WTC11 (cell line): ENCODE results near the gene GRIN2A. TPM values are rescaled to one million over a fixed set of nuclear protein-coding genes. Genes with fewer than 3 reads are reported as not detected.

Experiments used
- ATAC-seq: fragments of 200-7000 bp; cut with Tn5 transposase; 2 replicates; pipeline ENCODE4 v1.10.0; 2021; ENCODE audit warnings: mild to moderate bottlenecking, moderate library complexity
- CTCF ChIA-PET: fragments of 300-600 bp; sonication (Branson Sonifier 250); formaldehyde crosslinking; loops from one replicate; lab custom pipeline; 2021; ENCODE audit warnings: antibody characterized with exemption; lab: Charles Lee
- POLR2A ChIA-PET: fragments of 350-600 bp; sonication (Branson Sonifier 250); formaldehyde crosslinking; loops from one replicate; lab custom pipeline; 2021; ENCODE audit warnings: antibody characterized with exemption; lab: Charles Lee
- DNase-seq: peaks from one replicate; pipeline ENCODE4 v3.0.0; 2021; ENCODE audit warnings: low spot score
- H3K27ac Mint-ChIP-seq: 2 replicates; pipeline ENCODE4 v1.8.0; 2021; ENCODE audit warnings: mixed read lengths
- H3K27me3 Mint-ChIP-seq: 2 replicates; pipeline ENCODE4 v1.8.0; 2021; ENCODE audit warnings: low read depth, mild to moderate bottlenecking, moderate library complexity, mixed read lengths
- H3K36me3 Mint-ChIP-seq: 2 replicates; pipeline ENCODE4 v1.8.0; 2021; ENCODE audit warnings: mixed read lengths
- H3K4me1 Mint-ChIP-seq: 2 replicates; pipeline ENCODE4 v1.8.0; 2022; ENCODE audit warnings: mixed read lengths
- H3K4me3 Mint-ChIP-seq: 2 replicates; pipeline ENCODE4 v1.8.0; 2021; ENCODE audit warnings: mild to moderate bottlenecking, moderate library complexity, mixed read lengths
- H3K9me3 Mint-ChIP-seq: 2 replicates; pipeline ENCODE4 v1.8.0; 2021; ENCODE audit warnings: mixed read lengths
- ATF1 ChIP-seq: sonication (generic); formaldehyde crosslinking; IDR thresholded peaks from 2 replicates; pipeline ENCODE4 v1.8.1; 2023; ENCODE audit warnings: mild to moderate bottlenecking, moderate library complexity, missing genetic modification reagents
- FOXP1 ChIP-seq: sonication (generic); formaldehyde crosslinking; IDR thresholded peaks from 2 replicates; pipeline ENCODE4 v1.8.0; 2022; ENCODE audit warnings: missing genetic modification reagents, mild to moderate bottlenecking, moderate library complexity, borderline replicate concordance
- HMGA2 ChIP-seq: fragments of 250-450 bp; sonication (Bioruptor Pico); IDR thresholded peaks from 2 replicates; pipeline ENCODE4 v1.4.0; 2021; ENCODE audit warnings: mild to moderate bottlenecking, moderate library complexity
- JAZF1 ChIP-seq: fragments of 250-450 bp; sonication (Bioruptor Pico); IDR thresholded peaks from 2 replicates; pipeline ENCODE4 v1.9.0; 2021; ENCODE audit warnings: moderate library complexity, mild to moderate bottlenecking, inconsistent platforms
- JUN ChIP-seq: sonication (generic); formaldehyde crosslinking; IDR thresholded peaks from 2 replicates; pipeline ENCODE4 v1.8.0; 2023; ENCODE audit warnings: mild to moderate bottlenecking, missing genetic modification reagents
- NR1H2 ChIP-seq: sonication (generic); formaldehyde crosslinking; IDR thresholded peaks from 2 replicates; pipeline ENCODE4 v1.9.0; 2021; ENCODE audit warnings: mild to moderate bottlenecking, moderate library complexity, missing genetic modification reagents
- OVOL2 ChIP-seq: fragments of 250-450 bp; sonication (Bioruptor Pico); IDR thresholded peaks from 2 replicates; pipeline ENCODE4 v1.9.0; 2021; ENCODE audit warnings: mild to moderate bottlenecking, borderline replicate concordance
- PRRX2 ChIP-seq: fragments of 250-450 bp; sonication (Bioruptor Pico); IDR thresholded peaks from 2 replicates; pipeline ENCODE4 v1.8.0; 2021; ENCODE audit warnings: mild to moderate bottlenecking
- ZBTB21 ChIP-seq: sonication (generic); formaldehyde crosslinking; IDR thresholded peaks from 2 replicates; pipeline ENCODE4 v1.8.1; 2023; ENCODE audit warnings: mild to moderate bottlenecking, missing genetic modification reagents, borderline replicate concordance
- ZNF121 ChIP-seq: sonication (generic); formaldehyde crosslinking; IDR thresholded peaks from 2 replicates; pipeline ENCODE4 v1.8.0; 2023; ENCODE audit warnings: missing genetic modification reagents
- ZNF317 ChIP-seq: sonication (generic); formaldehyde crosslinking; IDR thresholded peaks from 2 replicates; pipeline ENCODE4 v1.8.1; 2023; ENCODE audit warnings: low read depth, mild to moderate bottlenecking, moderate library complexity, missing genetic modification reagents, borderline replicate concordance
- ZNF396 ChIP-seq: fragments of 250-450 bp; sonication (Bioruptor Pico); IDR thresholded peaks from 2 replicates; pipeline ENCODE4 v1.8.0; 2021; ENCODE audit warnings: mild to moderate bottlenecking, moderate library complexity, borderline replicate concordance
- ZNF423 ChIP-seq: fragments of 250-450 bp; sonication (Bioruptor Pico); IDR thresholded peaks from 2 replicates; pipeline ENCODE4 v2.1.2; 2022; ENCODE audit warnings: mild to moderate bottlenecking, moderate library complexity
- total RNA-seq: library from RNA; stranded (reverse); gene quantifications from 3 replicates; pipeline ENCODE4 v1.2.3, GENCODE V29; 2021
- TF ChIP-seq, protein P1 (sequence below): sonication (generic); formaldehyde crosslinking; IDR thresholded peaks from 2 replicates; pipeline ENCODE4 v1.8.1; 2022; ENCODE audit warnings: mild to moderate bottlenecking, moderate library complexity, missing genetic modification reagents
- TF ChIP-seq, protein P2 (sequence below): fragments of 200-600 bp; IDR thresholded peaks from 2 replicates; pipeline ENCODE4 v1.8.0; 2022; ENCODE audit warnings: antibody characterized with exemption
- TF ChIP-seq, protein P3 (sequence below): sonication (generic); formaldehyde crosslinking; IDR thresholded peaks from 2 replicates; pipeline ENCODE4 v1.8.0; 2022; ENCODE audit warnings: mild to moderate bottlenecking, missing genetic modification reagents
- TF ChIP-seq, protein P4 (sequence below): sonication (generic); formaldehyde crosslinking; IDR thresholded peaks from 2 replicates; pipeline ENCODE4 v1.8.1; 2023; ENCODE audit warnings: mild to moderate bottlenecking, missing genetic modification reagents, moderate library complexity
- TF ChIP-seq, protein P5 (sequence below): sonication (generic); formaldehyde crosslinking; IDR thresholded peaks from 2 replicates; pipeline ENCODE4 v1.8.0; 2022; ENCODE audit warnings: missing genetic modification reagents
- TF ChIP-seq, protein P6 (sequence below): sonication (generic); formaldehyde crosslinking; IDR thresholded peaks from 2 replicates; pipeline ENCODE4 v1.8.0; 2022; ENCODE audit warnings: mild to moderate bottlenecking, missing genetic modification reagents

Gene GRIN2A
- total RNA-seq, 1 experiment from 2014 or later, result 3.5 TPM

DNA sequence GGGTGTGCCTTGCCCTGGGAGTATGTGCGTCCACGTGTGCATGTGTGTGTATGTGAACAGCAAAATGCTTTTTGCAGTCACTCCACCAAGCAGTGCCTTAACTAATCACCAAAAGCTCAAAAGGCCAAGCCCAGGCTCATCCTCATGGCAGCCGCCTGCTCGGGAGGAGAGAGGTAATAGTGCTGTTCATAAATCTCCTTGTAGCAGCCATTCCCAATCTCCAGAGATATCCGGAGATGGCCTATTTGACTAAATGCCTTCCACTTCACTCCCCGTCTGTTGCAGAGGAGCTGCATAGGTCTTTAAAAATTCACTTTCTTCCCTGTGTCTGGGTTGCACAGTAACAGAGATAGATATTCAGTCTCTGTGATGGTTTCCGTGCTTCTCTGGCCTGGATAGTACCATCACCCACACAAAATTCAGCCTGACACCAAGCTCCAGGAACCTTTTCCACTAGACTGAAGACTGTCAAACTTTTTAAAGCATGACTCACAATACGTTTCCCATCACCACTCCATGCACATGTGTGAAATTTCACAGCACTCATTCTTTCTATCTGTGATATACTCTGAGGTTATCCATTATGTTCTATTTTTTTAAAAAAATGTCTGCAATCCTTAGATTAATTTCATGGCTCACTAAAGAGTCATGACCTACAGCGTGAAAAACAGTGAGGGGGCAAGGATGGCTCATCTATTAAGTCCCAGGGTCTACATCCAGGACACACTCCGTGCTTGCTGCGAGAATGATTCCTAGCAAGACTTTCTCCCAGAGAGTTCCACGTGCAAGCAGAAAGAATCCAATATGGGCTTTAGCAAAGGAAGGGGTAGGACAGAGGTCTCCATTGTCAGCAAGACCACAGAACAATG is 357.8 kb downstream of the GRIN2A start (continued):
- TF ChIP-seq, protein P1, sequence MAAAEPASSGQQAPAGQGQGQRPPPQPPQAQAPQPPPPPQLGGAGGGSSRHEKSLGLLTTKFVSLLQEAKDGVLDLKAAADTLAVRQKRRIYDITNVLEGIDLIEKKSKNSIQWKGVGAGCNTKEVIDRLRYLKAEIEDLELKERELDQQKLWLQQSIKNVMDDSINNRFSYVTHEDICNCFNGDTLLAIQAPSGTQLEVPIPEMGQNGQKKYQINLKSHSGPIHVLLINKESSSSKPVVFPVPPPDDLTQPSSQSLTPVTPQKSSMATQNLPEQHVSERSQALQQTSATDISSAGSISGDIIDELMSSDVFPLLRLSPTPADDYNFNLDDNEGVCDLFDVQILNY, result no peak
- TF ChIP-seq PRRX2 (CRISPR knock-in tag) (no peak), ZNF121 (CRISPR knock-in tag) (no peak), ZNF423 (CRISPR knock-in tag) (no peak), HMGA2 (no peak)

DNA sequence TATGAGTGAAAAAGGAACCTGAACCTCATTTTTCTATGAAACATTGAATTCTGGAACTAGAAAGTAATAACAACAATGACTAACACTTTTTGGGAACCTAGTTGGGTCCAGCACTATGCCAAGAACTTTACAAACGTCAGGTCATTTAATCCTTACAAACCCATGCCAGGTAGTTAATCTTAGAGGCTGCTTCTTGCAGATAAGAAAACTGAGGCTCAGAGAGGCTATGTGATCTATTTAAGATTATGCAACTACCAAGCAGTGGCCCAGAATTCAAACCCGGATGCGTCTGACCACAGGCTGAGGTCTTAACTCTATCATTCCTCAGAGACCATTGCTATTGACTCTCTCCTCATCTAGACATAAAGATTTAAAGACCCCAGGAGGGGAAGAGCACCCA is 358.7 kb downstream of the GRIN2A start:
- Mint-ChIP-seq H3K4me1 (peaks cover 87% of the 10 kb centered on the region), H3K4me3 (no peak overlapping the region), H3K27me3 (peaks cover 18% of the 10 kb centered on the region), H3K9me3 (no peaks in the 10 kb centered on the region), H3K27ac (no peak overlapping the region), H3K36me3 (no peaks in the 10 kb centered on the region)
- no peak for DNase-seq
- ATAC-seq, result no peak
- ChIA-PET POLR2A (no interaction called here), CTCF (interaction anchor here (0.6 to 1.1 kb wide), 2 partner anchors 134 to 357 kb away, joined by 4 to 5 read pairs; no protein-coding TSS in a partner anchor)
- no peak for TF ChIP-seq ZBTB21
- TF ChIP-seq ZNF396 (CRISPR knock-in tag), result no peak
- TF ChIP-seq, protein P2, sequence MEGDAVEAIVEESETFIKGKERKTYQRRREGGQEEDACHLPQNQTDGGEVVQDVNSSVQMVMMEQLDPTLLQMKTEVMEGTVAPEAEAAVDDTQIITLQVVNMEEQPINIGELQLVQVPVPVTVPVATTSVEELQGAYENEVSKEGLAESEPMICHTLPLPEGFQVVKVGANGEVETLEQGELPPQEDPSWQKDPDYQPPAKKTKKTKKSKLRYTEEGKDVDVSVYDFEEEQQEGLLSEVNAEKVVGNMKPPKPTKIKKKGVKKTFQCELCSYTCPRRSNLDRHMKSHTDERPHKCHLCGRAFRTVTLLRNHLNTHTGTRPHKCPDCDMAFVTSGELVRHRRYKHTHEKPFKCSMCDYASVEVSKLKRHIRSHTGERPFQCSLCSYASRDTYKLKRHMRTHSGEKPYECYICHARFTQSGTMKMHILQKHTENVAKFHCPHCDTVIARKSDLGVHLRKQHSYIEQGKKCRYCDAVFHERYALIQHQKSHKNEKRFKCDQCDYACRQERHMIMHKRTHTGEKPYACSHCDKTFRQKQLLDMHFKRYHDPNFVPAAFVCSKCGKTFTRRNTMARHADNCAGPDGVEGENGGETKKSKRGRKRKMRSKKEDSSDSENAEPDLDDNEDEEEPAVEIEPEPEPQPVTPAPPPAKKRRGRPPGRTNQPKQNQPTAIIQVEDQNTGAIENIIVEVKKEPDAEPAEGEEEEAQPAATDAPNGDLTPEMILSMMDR, result no peak
- TF ChIP-seq, protein P3, sequence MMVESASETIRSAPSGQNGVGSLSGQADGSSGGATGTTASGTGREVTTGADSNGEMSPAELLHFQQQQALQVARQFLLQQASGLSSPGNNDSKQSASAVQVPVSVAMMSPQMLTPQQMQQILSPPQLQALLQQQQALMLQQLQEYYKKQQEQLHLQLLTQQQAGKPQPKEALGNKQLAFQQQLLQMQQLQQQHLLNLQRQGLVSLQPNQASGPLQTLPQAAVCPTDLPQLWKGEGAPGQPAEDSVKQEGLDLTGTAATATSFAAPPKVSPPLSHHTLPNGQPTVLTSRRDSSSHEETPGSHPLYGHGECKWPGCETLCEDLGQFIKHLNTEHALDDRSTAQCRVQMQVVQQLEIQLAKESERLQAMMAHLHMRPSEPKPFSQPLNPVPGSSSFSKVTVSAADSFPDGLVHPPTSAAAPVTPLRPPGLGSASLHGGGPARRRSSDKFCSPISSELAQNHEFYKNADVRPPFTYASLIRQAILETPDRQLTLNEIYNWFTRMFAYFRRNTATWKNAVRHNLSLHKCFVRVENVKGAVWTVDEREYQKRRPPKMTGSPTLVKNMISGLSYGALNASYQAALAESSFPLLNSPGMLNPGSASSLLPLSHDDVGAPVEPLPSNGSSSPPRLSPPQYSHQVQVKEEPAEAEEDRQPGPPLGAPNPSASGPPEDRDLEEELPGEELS (CRISPR knock-in tag), result no peak
- no peak for TF ChIP-seq ZNF317 (CRISPR knock-in tag)
- TF ChIP-seq, protein P4, sequence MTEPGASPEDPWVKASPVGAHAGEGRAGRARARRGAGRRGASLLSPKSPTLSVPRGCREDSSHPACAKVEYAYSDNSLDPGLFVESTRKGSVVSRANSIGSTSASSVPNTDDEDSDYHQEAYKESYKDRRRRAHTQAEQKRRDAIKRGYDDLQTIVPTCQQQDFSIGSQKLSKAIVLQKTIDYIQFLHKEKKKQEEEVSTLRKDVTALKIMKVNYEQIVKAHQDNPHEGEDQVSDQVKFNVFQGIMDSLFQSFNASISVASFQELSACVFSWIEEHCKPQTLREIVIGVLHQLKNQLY (CRISPR knock-in tag), result no peak

DNA sequence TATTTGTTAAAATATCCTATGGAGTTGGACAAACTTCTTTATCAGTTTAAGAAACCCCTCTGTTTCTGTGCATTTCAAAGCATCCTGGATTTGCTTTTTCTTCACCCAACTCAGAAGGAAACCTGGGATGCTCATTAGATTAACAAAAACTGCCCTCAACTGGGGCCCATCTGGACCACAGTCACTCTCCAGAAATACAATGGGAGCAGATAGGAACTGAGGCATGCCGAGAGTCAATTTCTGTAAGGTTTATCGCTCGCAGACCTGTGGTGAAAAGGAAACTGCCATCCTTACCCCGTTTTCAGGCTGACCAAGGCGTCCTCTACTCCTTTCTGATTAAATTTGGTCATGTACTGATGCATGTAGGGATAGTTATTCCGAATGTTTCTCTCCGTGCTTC is 360.3 kb downstream of the GRIN2A start:
- Mint-ChIP-seq H3K36me3 (no peaks in the 10 kb centered on the region), H3K27me3 (peaks cover 18% of the 10 kb centered on the region), H3K9me3 (no peaks in the 10 kb centered on the region), H3K4me1 (peaks cover 89% of the 10 kb centered on the region), H3K27ac (peak overlapping the region; percentile 98), H3K4me3 (peak overlapping the region; percentile 21)
- DNase-seq (no peak), ATAC-seq (peak; percentile 56)
- CTCF ChIA-PET, result interaction anchor here (1.2 kb wide), 1 partner anchor 140 kb away, joined by 4 read pairs; no protein-coding TSS in a partner anchor
- POLR2A ChIA-PET, result no interaction called here
- TF ChIP-seq JAZF1 (CRISPR knock-in tag) (no peak), ATF1 (CRISPR knock-in tag) (no peak), JUN (no peak), NR1H2 (CRISPR knock-in tag) (no peak), OVOL2 (CRISPR knock-in tag) (no peak), FOXP1 (CRISPR knock-in tag) (no peak)
- TF ChIP-seq, protein P5, sequence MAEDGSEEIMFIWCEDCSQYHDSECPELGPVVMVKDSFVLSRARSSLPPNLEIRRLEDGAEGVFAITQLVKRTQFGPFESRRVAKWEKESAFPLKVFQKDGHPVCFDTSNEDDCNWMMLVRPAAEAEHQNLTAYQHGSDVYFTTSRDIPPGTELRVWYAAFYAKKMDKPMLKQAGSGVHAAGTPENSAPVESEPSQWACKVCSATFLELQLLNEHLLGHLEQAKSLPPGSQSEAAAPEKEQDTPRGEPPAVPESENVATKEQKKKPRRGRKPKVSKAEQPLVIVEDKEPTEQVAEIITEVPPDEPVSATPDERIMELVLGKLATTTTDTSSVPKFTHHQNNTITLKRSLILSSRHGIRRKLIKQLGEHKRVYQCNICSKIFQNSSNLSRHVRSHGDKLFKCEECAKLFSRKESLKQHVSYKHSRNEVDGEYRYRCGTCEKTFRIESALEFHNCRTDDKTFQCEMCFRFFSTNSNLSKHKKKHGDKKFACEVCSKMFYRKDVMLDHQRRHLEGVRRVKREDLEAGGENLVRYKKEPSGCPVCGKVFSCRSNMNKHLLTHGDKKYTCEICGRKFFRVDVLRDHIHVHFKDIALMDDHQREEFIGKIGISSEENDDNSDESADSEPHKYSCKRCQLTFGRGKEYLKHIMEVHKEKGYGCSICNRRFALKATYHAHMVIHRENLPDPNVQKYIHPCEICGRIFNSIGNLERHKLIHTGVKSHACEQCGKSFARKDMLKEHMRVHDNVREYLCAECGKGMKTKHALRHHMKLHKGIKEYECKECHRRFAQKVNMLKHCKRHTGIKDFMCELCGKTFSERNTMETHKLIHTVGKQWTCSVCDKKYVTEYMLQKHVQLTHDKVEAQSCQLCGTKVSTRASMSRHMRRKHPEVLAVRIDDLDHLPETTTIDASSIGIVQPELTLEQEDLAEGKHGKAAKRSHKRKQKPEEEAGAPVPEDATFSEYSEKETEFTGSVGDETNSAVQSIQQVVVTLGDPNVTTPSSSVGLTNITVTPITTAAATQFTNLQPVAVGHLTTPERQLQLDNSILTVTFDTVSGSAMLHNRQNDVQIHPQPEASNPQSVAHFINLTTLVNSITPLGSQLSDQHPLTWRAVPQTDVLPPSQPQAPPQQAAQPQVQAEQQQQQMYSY (CRISPR knock-in tag), result no peak
- TF ChIP-seq, protein P6, sequence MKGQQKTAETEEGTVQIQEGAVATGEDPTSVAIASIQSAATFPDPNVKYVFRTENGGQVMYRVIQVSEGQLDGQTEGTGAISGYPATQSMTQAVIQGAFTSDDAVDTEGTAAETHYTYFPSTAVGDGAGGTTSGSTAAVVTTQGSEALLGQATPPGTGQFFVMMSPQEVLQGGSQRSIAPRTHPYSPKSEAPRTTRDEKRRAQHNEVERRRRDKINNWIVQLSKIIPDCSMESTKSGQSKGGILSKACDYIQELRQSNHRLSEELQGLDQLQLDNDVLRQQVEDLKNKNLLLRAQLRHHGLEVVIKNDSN, result no peak
